ENCODE results near the gene LRRC8A.
"Not testable (repeated sequence)": the region's sequence is repeated elsewhere in the genome, so short reads cannot be mapped to it uniquely, and the experiment has no call there.

The LRRC8A gene

GRCh38 chr9:128846680-128847030 lies 35.3 kb upstream of the LRRC8A start:
- Histone ChIP-seq H3K27me3 (ENCODE audit: insufficient read depth, low read length) (no peaks in the 10 kb centered on the region), H3K27ac (ENCODE audit: low read depth, low read length, poor library complexity, severe bottlenecking) (no peak overlapping the region), H3K4me1 (ENCODE audit: insufficient read depth, low read length, severe bottlenecking) (no peaks in the 10 kb centered on the region), H3K9me2 (ENCODE audit: low read depth, low read length) (no peaks in the 10 kb centered on the region), H3K4me2 (ENCODE audit: low read length) (no peak overlapping the region), H3K36me3 (ENCODE audit: insufficient read depth, low read length) (no peaks in the 10 kb centered on the region; the same call in none of the 2 replicates), H3F3A (ENCODE audit: insufficient read depth, low read length) (no peaks in the 10 kb centered on the region), H3K9ac (ENCODE audit: low read length) (no peak overlapping the region), H2AFZ (ENCODE audit: low read length) (no peak overlapping the region), H4K20me1 (ENCODE audit: insufficient read depth, low read length) (no peaks in the 10 kb centered on the region), H3K9me3 (ENCODE audit: low read length) (no peaks in the 10 kb centered on the region), H3K4me3 (ENCODE audit: low read depth, low read length, poor library complexity, severe bottlenecking) (no peak overlapping the region), H3K79me2 (ENCODE audit: insufficient read depth, low read length) (no peaks in the 10 kb centered on the region)
- no peak for TF ChIP-seq EZH2 (IDR thresholded peaks at IDR 0.05; ENCODE audit: borderline replicate concordance, low read length)

GRCh38 chr9:128847803-128848202 lies 34.1 kb upstream of the LRRC8A start:
- Histone ChIP-seq H3K4me1 (ENCODE audit: insufficient read depth, low read length, severe bottlenecking) (no peaks in the 10 kb centered on the region), H3K27ac (ENCODE audit: low read depth, low read length, poor library complexity, severe bottlenecking) (no peak overlapping the region), H3K27me3 (ENCODE audit: insufficient read depth, low read length) (no peaks in the 10 kb centered on the region), H3K9me2 (ENCODE audit: low read depth, low read length) (no peaks in the 10 kb centered on the region), H3K9ac (ENCODE audit: low read length) (no peak overlapping the region), H3K9me3 (ENCODE audit: low read length) (no peaks in the 10 kb centered on the region), H3K4me2 (ENCODE audit: low read length) (no peak overlapping the region), H3K79me2 (ENCODE audit: insufficient read depth, low read length) (no peaks in the 10 kb centered on the region), H3K36me3 (ENCODE audit: insufficient read depth, low read length) (no peaks in the 10 kb centered on the region; the same call in none of the 2 replicates), H3F3A (ENCODE audit: insufficient read depth, low read length) (no peaks in the 10 kb centered on the region), H2AFZ (ENCODE audit: low read length) (no peak overlapping the region), H4K20me1 (ENCODE audit: insufficient read depth, low read length) (no peaks in the 10 kb centered on the region), H3K4me3 (ENCODE audit: low read depth, low read length, poor library complexity, severe bottlenecking) (no peak overlapping the region)
- TF ChIP-seq EZH2 (IDR thresholded peaks at IDR 0.05; ENCODE audit: borderline replicate concordance, low read length): no peak
- TF ChIP-seq CTCF (IDR thresholded peaks at IDR 0.05; ENCODE audit: low read length): no peak

GRCh38 chr9:128851024-128851423 lies 30.9 kb upstream of the LRRC8A start:
- H3K9me2 ChIP-seq (ENCODE audit: low read depth, low read length); H3K9me3 ChIP-seq (ENCODE audit: low read length); H3K27me3 ChIP-seq (ENCODE audit: insufficient read depth, low read length); H3K27ac ChIP-seq (ENCODE audit: low read depth, low read length, poor library complexity, severe bottlenecking); H3K4me1 ChIP-seq (ENCODE audit: insufficient read depth, low read length, severe bottlenecking); H3K79me2 ChIP-seq (ENCODE audit: insufficient read depth, low read length); H3K4me2 ChIP-seq (ENCODE audit: low read length); H3K4me3 ChIP-seq (ENCODE audit: low read depth, low read length, poor library complexity, severe bottlenecking); H3K36me3 ChIP-seq (ENCODE audit: insufficient read depth, low read length); H3F3A ChIP-seq (ENCODE audit: insufficient read depth, low read length); H3K9ac ChIP-seq (ENCODE audit: low read length); H4K20me1 ChIP-seq (ENCODE audit: insufficient read depth, low read length); H2AFZ ChIP-seq (ENCODE audit: low read length): not testable (repeated sequence)

- not testable (repeated sequence) for H3K4me1 ChIP-seq (ENCODE audit: insufficient read depth, low read length, severe bottlenecking); H3K36me3 ChIP-seq (ENCODE audit: insufficient read depth, low read length); H3K9ac ChIP-seq (ENCODE audit: low read length); H3K9me2 ChIP-seq (ENCODE audit: low read depth, low read length); H4K20me1 ChIP-seq (ENCODE audit: insufficient read depth, low read length); H3K27me3 ChIP-seq (ENCODE audit: insufficient read depth, low read length); H3K4me3 ChIP-seq (ENCODE audit: low read depth, low read length, poor library complexity, severe bottlenecking); H3F3A ChIP-seq (ENCODE audit: insufficient read depth, low read length); H3K27ac ChIP-seq (ENCODE audit: low read depth, low read length, poor library complexity, severe bottlenecking); H3K79me2 ChIP-seq (ENCODE audit: insufficient read depth, low read length); H3K9me3 ChIP-seq (ENCODE audit: low read length); H2AFZ ChIP-seq (ENCODE audit: low read length); H3K4me2 ChIP-seq (ENCODE audit: low read length)
- TF ChIP-seq CTCF (IDR thresholded peaks at IDR 0.05; ENCODE audit: low read length): peak; percentile 42
These were observed 29.9 kb upstream of the LRRC8A start for GRCh38 chr9:128851779-128852600.

- not testable (repeated sequence) for H3K4me3 ChIP-seq (ENCODE audit: low read depth, low read length, poor library complexity, severe bottlenecking); H3K36me3 ChIP-seq (ENCODE audit: insufficient read depth, low read length); H3K27ac ChIP-seq (ENCODE audit: low read depth, low read length, poor library complexity, severe bottlenecking); H3F3A ChIP-seq (ENCODE audit: insufficient read depth, low read length); H3K4me2 ChIP-seq (ENCODE audit: low read length); H3K27me3 ChIP-seq (ENCODE audit: insufficient read depth, low read length); H3K9me2 ChIP-seq (ENCODE audit: low read depth, low read length); H3K4me1 ChIP-seq (ENCODE audit: insufficient read depth, low read length, severe bottlenecking); H4K20me1 ChIP-seq (ENCODE audit: insufficient read depth, low read length); H3K9me3 ChIP-seq (ENCODE audit: low read length); H3K9ac ChIP-seq (ENCODE audit: low read length); H3K79me2 ChIP-seq (ENCODE audit: insufficient read depth, low read length); H2AFZ ChIP-seq (ENCODE audit: low read length)
These were observed 29.3 kb upstream of the LRRC8A start for GRCh38 chr9:128852646-128853045.

GRCh38 chr9:128854454-128854853 lies 27.5 kb upstream of the LRRC8A start:
- H3K27ac ChIP-seq (ENCODE audit: low read depth, low read length, poor library complexity, severe bottlenecking); H3K4me1 ChIP-seq (ENCODE audit: insufficient read depth, low read length, severe bottlenecking); H3K79me2 ChIP-seq (ENCODE audit: insufficient read depth, low read length); H4K20me1 ChIP-seq (ENCODE audit: insufficient read depth, low read length); H3K27me3 ChIP-seq (ENCODE audit: insufficient read depth, low read length); H3F3A ChIP-seq (ENCODE audit: insufficient read depth, low read length); H3K9me2 ChIP-seq (ENCODE audit: low read depth, low read length); H3K9me3 ChIP-seq (ENCODE audit: low read length); H3K4me2 ChIP-seq (ENCODE audit: low read length); H3K4me3 ChIP-seq (ENCODE audit: low read depth, low read length, poor library complexity, severe bottlenecking); H3K36me3 ChIP-seq (ENCODE audit: insufficient read depth, low read length); H3K9ac ChIP-seq (ENCODE audit: low read length); H2AFZ ChIP-seq (ENCODE audit: low read length): not testable (repeated sequence)
